WTC11 (cell line): Measurements from ENCODE around the gene ZC3H12D.

ENCODE experiments used
- CREM ChIP-seq: sonication (generic); formaldehyde crosslinking; IDR thresholded peaks from 2 replicates; pipeline ENCODE4 v1.8.1; 2022; ENCODE audit warnings: mild to moderate bottlenecking, missing genetic modification reagents, moderate library complexity
- CTCF ChIP-seq: fragments of 200-600 bp; IDR thresholded peaks from 2 replicates; pipeline ENCODE4 v1.8.0; 2022; ENCODE audit warnings: antibody characterized with exemption
- E2F1 ChIP-seq: sonication (generic); formaldehyde crosslinking; IDR thresholded peaks from 2 replicates; pipeline ENCODE4 v1.8.0; 2022; ENCODE audit warnings: mild to moderate bottlenecking, missing genetic modification reagents
- E2F4 ChIP-seq: sonication (generic); formaldehyde crosslinking; IDR thresholded peaks from 2 replicates; pipeline ENCODE4 v1.8.1; 2022; ENCODE audit warnings: low read depth, mild to moderate bottlenecking, moderate library complexity, missing genetic modification reagents, borderline replicate concordance
- MAX ChIP-seq: sonication (generic); formaldehyde crosslinking; IDR thresholded peaks from 2 replicates; pipeline ENCODE4 v1.8.0; 2022; ENCODE audit warnings: mild to moderate bottlenecking, missing genetic modification reagents
- MXD4 ChIP-seq: fragments of 250-450 bp; sonication (Bioruptor Pico); IDR thresholded peaks from 2 replicates; pipeline ENCODE4 v1.8.0; 2021; ENCODE audit warnings: mild to moderate bottlenecking, moderate library complexity, borderline replicate concordance
- NFYB ChIP-seq: sonication (generic); formaldehyde crosslinking; conservative IDR thresholded peaks from 2 replicates; pipeline ENCODE4 v1.8.0; 2022; ENCODE audit warnings: low read depth, missing genetic modification reagents
- ZNF263 ChIP-seq: sonication (generic); formaldehyde crosslinking; IDR thresholded peaks from 2 replicates; pipeline ENCODE4 v1.8.1; 2022; ENCODE audit warnings: low read depth, mild to moderate bottlenecking, moderate library complexity, missing genetic modification reagents

- peak; percentile 94 for TF ChIP-seq CTCF
- no peak for TF ChIP-seq CREM (CRISPR knock-in tag)
- no peak for TF ChIP-seq MAX (CRISPR knock-in tag)
- TF ChIP-seq E2F4 (CRISPR knock-in tag): no peak
- TF ChIP-seq NFYB (CRISPR knock-in tag): no peak
- no peak for TF ChIP-seq E2F1
- no peak for TF ChIP-seq ZNF263
- TF ChIP-seq MXD4 (CRISPR knock-in tag): no peak
Observed at GRCh38 chr6:149431905-149432775, 52.7 kb downstream of the ZC3H12D start.
